Liver (tissue), 9 donors: Measurements from ENCODE around the gene KSR2. TPM values are rescaled to one million over a fixed set of nuclear protein-coding genes. Genes with fewer than 3 reads are reported as not detected.

ENCODE experiments used
- DNase-seq: peaks from one replicate; pipeline ENCODE4 v3.0.0-alpha.2; 2017; ENCODE audit warnings: low spot score
- H3K27ac ChIP-seq, 2 donors: one replicate each; pipeline ENCODE4 v1.7.0; 2013; ENCODE audit warnings: inconsistent platforms in 2 of 2, low read length in 2 of 2, control low read depth in 1 of 2, low read depth in 1 of 2, mild to moderate bottlenecking in 1 of 2
- H3K27me3 ChIP-seq, 4 donors: one replicate each; pipeline versions ENCODE4 v1.6.1 to v1.7.0; 2013; ENCODE audit warnings: low read length in 3 of 4, inconsistent platforms in 1 of 4, mild to moderate bottlenecking in 1 of 4, moderate library complexity in 1 of 4; ENCODE audit not compliant: control insufficient read depth in 4 of 4, insufficient read depth in 4 of 4
- H3K36me3 ChIP-seq, 4 donors: one replicate each; pipeline versions ENCODE4 v1.6.1 to v1.7.0; 2013; ENCODE audit warnings: low read length in 3 of 4, mild to moderate bottlenecking in 3 of 4, low read depth in 1 of 4, moderate library complexity in 1 of 4; ENCODE audit not compliant: control insufficient read depth in 4 of 4, insufficient read depth in 3 of 4
- H3K4me1 ChIP-seq, 4 donors: one replicate each; pipeline versions ENCODE4 v1.6.1 to v1.7.0; 2013; ENCODE audit warnings: low read length in 3 of 4, mild to moderate bottlenecking in 3 of 4, moderate library complexity in 1 of 4; ENCODE audit not compliant: control insufficient read depth in 4 of 4, insufficient read depth in 4 of 4
- H3K4me3 ChIP-seq, 3 donors: one replicate each; pipeline versions ENCODE4 v1.6.1 to v1.7.0; 2013; ENCODE audit warnings: low read length in 3 of 3, control low read depth in 1 of 3, low read depth in 1 of 3, mild to moderate bottlenecking in 1 of 3
- H3K9ac ChIP-seq, 2 donors: one replicate each; pipeline ENCODE4 v1.7.0; 2013; ENCODE audit warnings: low read length in 2 of 2, mild to moderate bottlenecking in 2 of 2, moderate library complexity in 2 of 2, control low read depth in 1 of 2, low read depth in 1 of 2
- H3K9me3 ChIP-seq, 4 donors: one replicate each; pipeline versions ENCODE4 v1.6.1 to v1.7.0; 2013; ENCODE audit warnings: low read length in 3 of 4; ENCODE audit not compliant: control insufficient read depth in 4 of 4
- CTCF ChIP-seq: fragments of 150-350 bp; IDR thresholded peaks from 2 replicates; pipeline ENCODE4 v1.5.1; 2017; ENCODE audit warnings: improper control_type of control experiment, low read depth, low read length; ENCODE audit not compliant: missing input control
- EGR1 ChIP-seq, 2 donors: IDR thresholded peaks; 2 replicates each; pipeline ENCODE4 v1.6.1; 2016 to 2018; ENCODE audit warnings: antibody characterized with exemption in 2 of 2, low read depth in 2 of 2
- FOXA1 ChIP-seq: IDR thresholded peaks from 2 replicates; pipeline ENCODE4 v1.6.1; 2016; ENCODE audit warnings: antibody characterized with exemption
- FOXA2 ChIP-seq: IDR thresholded peaks from 2 replicates; pipeline ENCODE4 v1.6.1; 2016; ENCODE audit warnings: antibody characterized with exemption
- GABPA ChIP-seq, 2 donors: IDR thresholded peaks in 1 of 2; conservative IDR thresholded peaks in 1 of 2; 2 replicates each; pipeline ENCODE4 v1.6.1; 2016; ENCODE audit warnings: antibody characterized with exemption in 2 of 2, mild to moderate bottlenecking in 1 of 2, moderate library complexity in 1 of 2
- HNF4A ChIP-seq, 2 donors: conservative IDR thresholded peaks; 2 replicates each; pipeline ENCODE4 v1.6.1; 2016; ENCODE audit warnings: antibody characterized with exemption in 2 of 2, mild to moderate bottlenecking in 2 of 2
- HNF4G ChIP-seq: IDR thresholded peaks from 2 replicates; pipeline ENCODE4 v1.6.1; 2016; ENCODE audit warnings: antibody characterized with exemption
- MAX ChIP-seq: IDR thresholded peaks from 2 replicates; pipeline ENCODE4 v1.6.1; 2016; ENCODE audit warnings: antibody characterized with exemption
- NR2F2 ChIP-seq: IDR thresholded peaks from 2 replicates; pipeline ENCODE4 v1.6.1; 2016; ENCODE audit warnings: antibody characterized with exemption
- RAD21 ChIP-seq, 2 donors: IDR thresholded peaks; 2 replicates each; pipeline ENCODE4 v1.6.1; 2016; ENCODE audit warnings: antibody characterized with exemption in 2 of 2, mild to moderate bottlenecking in 2 of 2
- RXRA ChIP-seq, 2 donors: IDR thresholded peaks; 2 replicates each; pipeline ENCODE4 v1.6.1; 2017 to 2018; ENCODE audit warnings: antibody characterized with exemption in 2 of 2, mild to moderate bottlenecking in 1 of 2
- SP1 ChIP-seq: IDR thresholded peaks from 2 replicates; pipeline ENCODE4 v1.6.1; 2018; ENCODE audit warnings: antibody characterized with exemption, mild to moderate bottlenecking
- TAF1 ChIP-seq: conservative IDR thresholded peaks from 2 replicates; pipeline ENCODE4 v1.6.1; 2016; ENCODE audit warnings: antibody characterized with exemption, mild to moderate bottlenecking
- YY1 ChIP-seq: IDR thresholded peaks from 2 replicates; pipeline ENCODE4 v1.6.1; 2016; ENCODE audit warnings: antibody characterized with exemption, mild to moderate bottlenecking
- WGBS: extraction: QIAGEN DNeasy Blood & Tissue Kit; methylation state at CpG from one replicate; pipeline ENCODE4 v1.1.7; 2013; 5-methylcytosine and 5-hydroxymethylcytosine counted together
- polyA plus RNA-seq, 2 donors: library from polyadenylated mRNA; stranded (reverse) in 1 of 2; unstranded in 1 of 2; fragments of 200-250 nt in 1 of 2; fragments of >200 nt in 1 of 2; fragmentation: Nextera tagmentation in 1 of 2; extraction: Ambion mirVana in 1 of 2; gene quantifications; one replicate each; pipeline versions ENCODE4 v1.2.1 to v1.2.3, GENCODE V29; 2013 to 2015
- total RNA-seq, 2 donors: library from RNA; depleted of rRNA; stranded (reverse); fragments of >200 nt; gene quantifications; one replicate each; pipeline ENCODE4 v1.2.3, GENCODE V29; 2014
- TF ChIP-seq, protein P1 (sequence below): IDR thresholded peaks from 2 replicates; pipeline ENCODE4 v1.6.1; 2016; ENCODE audit warnings: antibody characterized with exemption, mild to moderate bottlenecking
- TF ChIP-seq, protein P2 (sequence below): IDR thresholded peaks from 2 replicates; pipeline ENCODE4 v1.6.1; 2016; ENCODE audit warnings: antibody characterized with exemption
- TF ChIP-seq, protein P3 (sequence below): IDR thresholded peaks from 2 replicates; pipeline ENCODE4 v1.6.1; 2016; ENCODE audit warnings: antibody characterized with exemption
- donor health status: healthy.
- donor health status: healthy.
- donor health status: healthy.
- donor health status: healthy.
- donor health status: healthy.

Gene KSR2
- total and polyA plus RNA-seq, 4 donors = under 0.01 to 0.02 (median under 0.01) TPM; not detected in 1

DNA sequence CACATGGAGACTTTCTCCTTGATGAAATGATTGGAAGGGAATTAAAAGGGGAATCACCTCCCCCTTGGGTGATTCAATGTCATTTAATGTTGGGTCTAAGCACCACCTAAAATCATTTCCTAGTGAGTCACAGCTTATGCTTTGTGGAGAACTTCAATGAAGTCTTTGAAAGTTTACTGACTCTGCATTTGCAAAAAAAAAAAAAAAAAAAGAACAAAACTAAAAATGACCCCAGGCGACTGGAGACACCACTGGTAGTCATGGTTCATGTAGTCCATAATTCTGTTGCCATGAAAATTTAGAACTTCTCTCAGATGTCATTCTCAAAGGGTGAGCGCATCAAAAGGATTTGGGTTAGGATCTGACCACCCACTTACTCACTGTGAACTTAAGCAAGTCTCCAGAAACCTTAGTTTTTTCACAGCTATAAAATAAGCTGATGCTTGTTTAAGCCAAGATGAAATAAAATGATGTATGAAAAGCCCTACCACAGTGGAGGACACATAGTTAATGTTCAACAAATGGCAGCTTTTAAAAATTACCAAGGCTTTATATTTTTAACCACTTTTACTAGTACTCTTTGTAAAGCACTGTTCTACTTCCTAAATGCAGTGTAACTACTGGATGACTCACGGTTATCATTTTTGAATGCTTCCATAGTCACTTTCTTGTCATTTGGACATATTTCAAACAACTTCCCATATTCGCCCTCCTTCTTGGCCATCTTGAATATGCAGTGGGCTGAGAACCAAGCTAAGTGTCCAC, 18.1 kb upstream of the KSR2 start:
- no peak for TF ChIP-seq EGR1 (IDR thresholded peaks at IDR 0.05; ENCODE audit: low read depth in 2 of 2)
- no peak for TF ChIP-seq TAF1
- TF ChIP-seq FOXA1 = no peak
- TF ChIP-seq RAD21 (IDR thresholded peaks at IDR 0.05) = no peak
- no peak for TF ChIP-seq CTCF
- Histone ChIP-seq H3K27me3 (no peaks in the 10 kb centered on the region), H3K4me3 (no peak overlapping the region), H3K4me1 (no peaks in the 10 kb centered on the region), H3K9me3 (no peaks in the 10 kb centered on the region), H3K36me3 (no peaks in the 10 kb centered on the region), H3K27ac (no peak overlapping the region), H3K9ac (no peak overlapping the region)
- 82% methylated on average over 4 of the region's 4 CpGs for WGBS
- no peak for DNase-seq

DNA sequence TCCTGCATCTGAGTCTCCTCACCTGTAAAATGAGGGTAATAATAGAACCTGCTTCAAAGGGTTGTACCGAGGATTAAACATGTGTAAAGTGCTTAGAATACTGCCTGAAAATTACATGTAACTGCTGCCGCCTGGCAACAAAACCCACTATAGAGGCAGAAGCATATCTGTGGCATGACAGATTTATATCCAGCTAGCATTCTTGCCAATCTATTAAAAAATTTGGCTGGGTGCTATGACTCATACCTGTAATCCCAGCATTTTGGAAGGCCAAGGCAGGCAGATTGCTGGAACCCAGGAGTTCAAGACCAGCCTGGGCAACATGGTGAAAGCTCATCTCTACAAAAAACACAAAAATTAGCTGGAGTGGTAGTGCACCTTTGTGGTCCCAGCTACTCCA, 16.4 kb upstream of the KSR2 start:
- Histone ChIP-seq H3K4me1 (no peaks in the 10 kb centered on the region), H3K9ac (no peak overlapping the region), H3K9me3 (no peaks in the 10 kb centered on the region), H3K4me3 (no peak overlapping the region), H3K27ac (no peak overlapping the region), H3K36me3 (no peaks in the 10 kb centered on the region), H3K27me3 (no peaks in the 10 kb centered on the region)
- TF ChIP-seq, protein P1, sequence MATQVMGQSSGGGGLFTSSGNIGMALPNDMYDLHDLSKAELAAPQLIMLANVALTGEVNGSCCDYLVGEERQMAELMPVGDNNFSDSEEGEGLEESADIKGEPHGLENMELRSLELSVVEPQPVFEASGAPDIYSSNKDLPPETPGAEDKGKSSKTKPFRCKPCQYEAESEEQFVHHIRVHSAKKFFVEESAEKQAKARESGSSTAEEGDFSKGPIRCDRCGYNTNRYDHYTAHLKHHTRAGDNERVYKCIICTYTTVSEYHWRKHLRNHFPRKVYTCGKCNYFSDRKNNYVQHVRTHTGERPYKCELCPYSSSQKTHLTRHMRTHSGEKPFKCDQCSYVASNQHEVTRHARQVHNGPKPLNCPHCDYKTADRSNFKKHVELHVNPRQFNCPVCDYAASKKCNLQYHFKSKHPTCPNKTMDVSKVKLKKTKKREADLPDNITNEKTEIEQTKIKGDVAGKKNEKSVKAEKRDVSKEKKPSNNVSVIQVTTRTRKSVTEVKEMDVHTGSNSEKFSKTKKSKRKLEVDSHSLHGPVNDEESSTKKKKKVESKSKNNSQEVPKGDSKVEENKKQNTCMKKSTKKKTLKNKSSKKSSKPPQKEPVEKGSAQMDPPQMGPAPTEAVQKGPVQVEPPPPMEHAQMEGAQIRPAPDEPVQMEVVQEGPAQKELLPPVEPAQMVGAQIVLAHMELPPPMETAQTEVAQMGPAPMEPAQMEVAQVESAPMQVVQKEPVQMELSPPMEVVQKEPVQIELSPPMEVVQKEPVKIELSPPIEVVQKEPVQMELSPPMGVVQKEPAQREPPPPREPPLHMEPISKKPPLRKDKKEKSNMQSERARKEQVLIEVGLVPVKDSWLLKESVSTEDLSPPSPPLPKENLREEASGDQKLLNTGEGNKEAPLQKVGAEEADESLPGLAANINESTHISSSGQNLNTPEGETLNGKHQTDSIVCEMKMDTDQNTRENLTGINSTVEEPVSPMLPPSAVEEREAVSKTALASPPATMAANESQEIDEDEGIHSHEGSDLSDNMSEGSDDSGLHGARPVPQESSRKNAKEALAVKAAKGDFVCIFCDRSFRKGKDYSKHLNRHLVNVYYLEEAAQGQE = no peak
- no peak for TF ChIP-seq EGR1 (IDR thresholded peaks at IDR 0.05; ENCODE audit: low read depth in 2 of 2)
- TF ChIP-seq CTCF = no peak
- TF ChIP-seq GABPA (IDR thresholded peaks at IDR 0.05 in 1 of 2, conservative IDR thresholded peaks at IDR 0.05 in 1 of 2) = no peak
- TF ChIP-seq TAF1 = no peak
- no peak for TF ChIP-seq RXRA (IDR thresholded peaks at IDR 0.05)
- TF ChIP-seq NR2F2 = no peak
- TF ChIP-seq, protein P2, sequence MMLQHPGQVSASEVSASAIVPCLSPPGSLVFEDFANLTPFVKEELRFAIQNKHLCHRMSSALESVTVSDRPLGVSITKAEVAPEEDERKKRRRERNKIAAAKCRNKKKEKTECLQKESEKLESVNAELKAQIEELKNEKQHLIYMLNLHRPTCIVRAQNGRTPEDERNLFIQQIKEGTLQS = no peak
- TF ChIP-seq HNF4G = no peak
- TF ChIP-seq FOXA2 = no peak
- no peak for TF ChIP-seq YY1
- TF ChIP-seq MAX = no peak
- TF ChIP-seq HNF4A (conservative IDR thresholded peaks at IDR 0.05) = no peak
- TF ChIP-seq SP1 = no peak
- TF ChIP-seq, protein P3, sequence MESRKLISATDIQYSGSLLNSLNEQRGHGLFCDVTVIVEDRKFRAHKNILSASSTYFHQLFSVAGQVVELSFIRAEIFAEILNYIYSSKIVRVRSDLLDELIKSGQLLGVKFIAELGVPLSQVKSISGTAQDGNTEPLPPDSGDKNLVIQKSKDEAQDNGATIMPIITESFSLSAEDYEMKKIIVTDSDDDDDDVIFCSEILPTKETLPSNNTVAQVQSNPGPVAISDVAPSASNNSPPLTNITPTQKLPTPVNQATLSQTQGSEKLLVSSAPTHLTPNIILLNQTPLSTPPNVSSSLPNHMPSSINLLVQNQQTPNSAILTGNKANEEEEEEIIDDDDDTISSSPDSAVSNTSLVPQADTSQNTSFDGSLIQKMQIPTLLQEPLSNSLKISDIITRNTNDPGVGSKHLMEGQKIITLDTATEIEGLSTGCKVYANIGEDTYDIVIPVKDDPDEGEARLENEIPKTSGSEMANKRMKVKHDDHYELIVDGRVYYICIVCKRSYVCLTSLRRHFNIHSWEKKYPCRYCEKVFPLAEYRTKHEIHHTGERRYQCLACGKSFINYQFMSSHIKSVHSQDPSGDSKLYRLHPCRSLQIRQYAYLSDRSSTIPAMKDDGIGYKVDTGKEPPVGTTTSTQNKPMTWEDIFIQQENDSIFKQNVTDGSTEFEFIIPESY = no peak
- no peak for TF ChIP-seq RAD21 (IDR thresholded peaks at IDR 0.05)
- WGBS = 89% methylated on average over 2 of the region's 2 CpGs
- DNase-seq = no peak
